Liver (tissue), 9 donors: ENCODE measurements around the gene FBXO31. TPM values are rescaled to one million over a fixed set of nuclear protein-coding genes. Genes with fewer than 3 reads are reported as not detected.

Experiments used
- DNase-seq: peaks from one replicate; pipeline ENCODE4 v3.0.0-alpha.2; 2017; ENCODE audit warnings: low spot score
- H3K27ac ChIP-seq, 2 donors: one replicate each; pipeline ENCODE4 v1.7.0; 2013; ENCODE audit warnings: inconsistent platforms in 2 of 2, low read length in 2 of 2, control low read depth in 1 of 2, low read depth in 1 of 2, mild to moderate bottlenecking in 1 of 2
- H3K27me3 ChIP-seq, 4 donors: one replicate each; pipeline versions ENCODE4 v1.6.1 to v1.7.0; 2013; ENCODE audit warnings: low read length in 3 of 4, inconsistent platforms in 1 of 4, mild to moderate bottlenecking in 1 of 4, moderate library complexity in 1 of 4; ENCODE audit not compliant: control insufficient read depth in 4 of 4, insufficient read depth in 4 of 4
- H3K36me3 ChIP-seq, 4 donors: one replicate each; pipeline versions ENCODE4 v1.6.1 to v1.7.0; 2013; ENCODE audit warnings: low read length in 3 of 4, mild to moderate bottlenecking in 3 of 4, low read depth in 1 of 4, moderate library complexity in 1 of 4; ENCODE audit not compliant: control insufficient read depth in 4 of 4, insufficient read depth in 3 of 4
- H3K4me1 ChIP-seq, 4 donors: one replicate each; pipeline versions ENCODE4 v1.6.1 to v1.7.0; 2013; ENCODE audit warnings: low read length in 3 of 4, mild to moderate bottlenecking in 3 of 4, moderate library complexity in 1 of 4; ENCODE audit not compliant: control insufficient read depth in 4 of 4, insufficient read depth in 4 of 4
- H3K4me3 ChIP-seq, 3 donors: one replicate each; pipeline versions ENCODE4 v1.6.1 to v1.7.0; 2013; ENCODE audit warnings: low read length in 3 of 3, control low read depth in 1 of 3, low read depth in 1 of 3, mild to moderate bottlenecking in 1 of 3
- H3K9ac ChIP-seq, 2 donors: one replicate each; pipeline ENCODE4 v1.7.0; 2013; ENCODE audit warnings: low read length in 2 of 2, mild to moderate bottlenecking in 2 of 2, moderate library complexity in 2 of 2, control low read depth in 1 of 2, low read depth in 1 of 2
- H3K9me3 ChIP-seq, 4 donors: one replicate each; pipeline versions ENCODE4 v1.6.1 to v1.7.0; 2013; ENCODE audit warnings: low read length in 3 of 4; ENCODE audit not compliant: control insufficient read depth in 4 of 4
- EGR1 ChIP-seq, 2 donors: IDR thresholded peaks; 2 replicates each; pipeline ENCODE4 v1.6.1; 2016 to 2018; ENCODE audit warnings: antibody characterized with exemption in 2 of 2, low read depth in 2 of 2
- FOXA1 ChIP-seq: IDR thresholded peaks from 2 replicates; pipeline ENCODE4 v1.6.1; 2016; ENCODE audit warnings: antibody characterized with exemption
- FOXA2 ChIP-seq: IDR thresholded peaks from 2 replicates; pipeline ENCODE4 v1.6.1; 2016; ENCODE audit warnings: antibody characterized with exemption
- GABPA ChIP-seq, 2 donors: IDR thresholded peaks in 1 of 2; conservative IDR thresholded peaks in 1 of 2; 2 replicates each; pipeline ENCODE4 v1.6.1; 2016; ENCODE audit warnings: antibody characterized with exemption in 2 of 2, mild to moderate bottlenecking in 1 of 2, moderate library complexity in 1 of 2
- HNF4G ChIP-seq: IDR thresholded peaks from 2 replicates; pipeline ENCODE4 v1.6.1; 2016; ENCODE audit warnings: antibody characterized with exemption
- JUND ChIP-seq, 2 donors: IDR thresholded peaks; 2 replicates each; pipeline ENCODE4 v1.6.1; 2016; ENCODE audit warnings: antibody characterized with exemption in 2 of 2
- RAD21 ChIP-seq, 2 donors: IDR thresholded peaks; 2 replicates each; pipeline ENCODE4 v1.6.1; 2016; ENCODE audit warnings: antibody characterized with exemption in 2 of 2, mild to moderate bottlenecking in 2 of 2
- RXRA ChIP-seq, 2 donors: IDR thresholded peaks; 2 replicates each; pipeline ENCODE4 v1.6.1; 2017 to 2018; ENCODE audit warnings: antibody characterized with exemption in 2 of 2, mild to moderate bottlenecking in 1 of 2
- SP1 ChIP-seq: IDR thresholded peaks from 2 replicates; pipeline ENCODE4 v1.6.1; 2018; ENCODE audit warnings: antibody characterized with exemption, mild to moderate bottlenecking
- TAF1 ChIP-seq: conservative IDR thresholded peaks from 2 replicates; pipeline ENCODE4 v1.6.1; 2016; ENCODE audit warnings: antibody characterized with exemption, mild to moderate bottlenecking
- YY1 ChIP-seq: IDR thresholded peaks from 2 replicates; pipeline ENCODE4 v1.6.1; 2016; ENCODE audit warnings: antibody characterized with exemption, mild to moderate bottlenecking
- WGBS: extraction: QIAGEN DNeasy Blood & Tissue Kit; methylation state at CpG from one replicate; pipeline ENCODE4 v1.1.7; 2013; 5-methylcytosine and 5-hydroxymethylcytosine counted together
- polyA plus RNA-seq, 2 donors: library from polyadenylated mRNA; stranded (reverse) in 1 of 2; unstranded in 1 of 2; fragments of 200-250 nt in 1 of 2; fragments of >200 nt in 1 of 2; fragmentation: Nextera tagmentation in 1 of 2; extraction: Ambion mirVana in 1 of 2; gene quantifications; one replicate each; pipeline versions ENCODE4 v1.2.1 to v1.2.3, GENCODE V29; 2013 to 2015
- total RNA-seq, 2 donors: library from RNA; depleted of rRNA; stranded (reverse); fragments of >200 nt; gene quantifications; one replicate each; pipeline ENCODE4 v1.2.3, GENCODE V29; 2014
- TF ChIP-seq, protein P1 (sequence below): IDR thresholded peaks from 2 replicates; pipeline ENCODE4 v1.6.1; 2016; ENCODE audit warnings: antibody characterized with exemption
- TF ChIP-seq, protein P2 (sequence below): fragments of 150-350 bp; IDR thresholded peaks from 2 replicates; pipeline ENCODE4 v1.5.1; 2017; ENCODE audit warnings: improper control_type of control experiment, low read depth, low read length; ENCODE audit not compliant: missing input control
- TF ChIP-seq, protein P3 (sequence below): IDR thresholded peaks from 2 replicates; pipeline ENCODE4 v1.6.1; 2016; ENCODE audit warnings: antibody characterized with exemption
- TF ChIP-seq, protein P4 (sequence below): IDR thresholded peaks from 2 replicates; pipeline ENCODE4 v1.6.1; 2016; ENCODE audit warnings: antibody characterized with exemption, mild to moderate bottlenecking
- TF ChIP-seq, protein P5 (sequence below): IDR thresholded peaks from 2 replicates; pipeline ENCODE4 v1.6.1; 2016; ENCODE audit warnings: antibody characterized with exemption
- donor health status: healthy.
- donor health status: healthy.
- donor health status: healthy.
- donor health status: healthy.
- donor health status: healthy.

Gene FBXO31
- total and polyA plus RNA-seq, 4 donors = 13.2 to 30.3 (median 18.1) TPM

DNA sequence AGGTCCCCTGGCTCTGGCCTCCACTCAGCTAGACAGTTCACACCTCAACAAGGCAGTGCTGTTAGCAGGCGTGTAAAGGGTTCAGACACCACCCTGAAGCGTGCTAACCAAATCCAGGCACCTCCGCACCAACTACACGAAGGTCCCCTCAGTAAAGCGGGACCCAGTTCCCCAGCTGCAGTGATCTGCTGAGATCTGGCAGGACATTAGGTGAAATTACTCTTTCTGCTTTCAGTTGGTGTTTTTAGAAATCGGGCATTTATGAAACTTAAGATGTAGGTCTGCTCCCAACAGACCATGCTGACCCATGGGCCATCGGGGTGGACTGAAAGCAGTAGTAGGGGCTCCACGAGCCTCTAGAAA, 27.1 kb downstream of the FBXO31 start (continued):
- no peak for TF ChIP-seq GABPA (IDR thresholded peaks at IDR 0.05 in 1 of 2, conservative IDR thresholded peaks at IDR 0.05 in 1 of 2)

DNA sequence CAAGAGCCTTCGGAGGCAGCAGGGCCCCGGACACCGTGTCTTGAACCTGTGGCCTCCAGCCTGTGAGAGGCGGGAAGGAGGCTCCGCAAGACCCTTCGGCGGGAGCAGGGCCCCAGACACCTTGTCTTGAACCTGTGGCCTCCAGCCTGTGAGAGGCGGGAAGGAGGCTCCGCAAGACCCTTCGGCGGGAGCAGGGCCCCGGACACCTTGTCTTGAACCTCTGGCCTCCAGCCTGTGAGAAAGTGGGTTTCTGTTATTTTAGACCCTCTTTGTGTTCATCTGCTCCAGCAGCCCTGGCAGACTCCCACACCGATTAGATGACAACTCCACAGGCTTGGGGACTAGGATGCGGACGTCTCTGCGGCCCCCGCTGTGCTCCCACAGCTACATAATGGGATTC, 30.0 kb downstream of the FBXO31 start:
- Histone ChIP-seq H3K4me3 (no peak overlapping the region), H3K27ac (no peak overlapping the region), H3K9ac (no peak overlapping the region), H3K4me1 (peaks cover 0 to 2% (median 0%) of the 10 kb centered on the region in 4 donors), H3K27me3 (no peaks in the 10 kb centered on the region), H3K9me3 (no peaks in the 10 kb centered on the region), H3K36me3 (peaks cover 0 to 25% (median 16%) of the 10 kb centered on the region in 4 donors)
- DNase-seq = no peak
- 97% methylated on average over 17 of the region's 17 CpGs for WGBS
- no peak for TF ChIP-seq FOXA2
- TF ChIP-seq FOXA1 = no peak
- TF ChIP-seq YY1 = no peak
- TF ChIP-seq, protein P1, sequence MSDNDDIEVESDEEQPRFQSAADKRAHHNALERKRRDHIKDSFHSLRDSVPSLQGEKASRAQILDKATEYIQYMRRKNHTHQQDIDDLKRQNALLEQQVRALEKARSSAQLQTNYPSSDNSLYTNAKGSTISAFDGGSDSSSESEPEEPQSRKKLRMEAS = no peak
- TF ChIP-seq GABPA (IDR thresholded peaks at IDR 0.05 in 1 of 2, conservative IDR thresholded peaks at IDR 0.05 in 1 of 2) = no peak
- TF ChIP-seq, protein P2, sequence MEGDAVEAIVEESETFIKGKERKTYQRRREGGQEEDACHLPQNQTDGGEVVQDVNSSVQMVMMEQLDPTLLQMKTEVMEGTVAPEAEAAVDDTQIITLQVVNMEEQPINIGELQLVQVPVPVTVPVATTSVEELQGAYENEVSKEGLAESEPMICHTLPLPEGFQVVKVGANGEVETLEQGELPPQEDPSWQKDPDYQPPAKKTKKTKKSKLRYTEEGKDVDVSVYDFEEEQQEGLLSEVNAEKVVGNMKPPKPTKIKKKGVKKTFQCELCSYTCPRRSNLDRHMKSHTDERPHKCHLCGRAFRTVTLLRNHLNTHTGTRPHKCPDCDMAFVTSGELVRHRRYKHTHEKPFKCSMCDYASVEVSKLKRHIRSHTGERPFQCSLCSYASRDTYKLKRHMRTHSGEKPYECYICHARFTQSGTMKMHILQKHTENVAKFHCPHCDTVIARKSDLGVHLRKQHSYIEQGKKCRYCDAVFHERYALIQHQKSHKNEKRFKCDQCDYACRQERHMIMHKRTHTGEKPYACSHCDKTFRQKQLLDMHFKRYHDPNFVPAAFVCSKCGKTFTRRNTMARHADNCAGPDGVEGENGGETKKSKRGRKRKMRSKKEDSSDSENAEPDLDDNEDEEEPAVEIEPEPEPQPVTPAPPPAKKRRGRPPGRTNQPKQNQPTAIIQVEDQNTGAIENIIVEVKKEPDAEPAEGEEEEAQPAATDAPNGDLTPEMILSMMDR = no peak
- TF ChIP-seq JUND (IDR thresholded peaks at IDR 0.05) = no peak
- no peak for TF ChIP-seq RAD21 (IDR thresholded peaks at IDR 0.05)
- no peak for TF ChIP-seq TAF1
- TF ChIP-seq RXRA (IDR thresholded peaks at IDR 0.05) = no peak

DNA sequence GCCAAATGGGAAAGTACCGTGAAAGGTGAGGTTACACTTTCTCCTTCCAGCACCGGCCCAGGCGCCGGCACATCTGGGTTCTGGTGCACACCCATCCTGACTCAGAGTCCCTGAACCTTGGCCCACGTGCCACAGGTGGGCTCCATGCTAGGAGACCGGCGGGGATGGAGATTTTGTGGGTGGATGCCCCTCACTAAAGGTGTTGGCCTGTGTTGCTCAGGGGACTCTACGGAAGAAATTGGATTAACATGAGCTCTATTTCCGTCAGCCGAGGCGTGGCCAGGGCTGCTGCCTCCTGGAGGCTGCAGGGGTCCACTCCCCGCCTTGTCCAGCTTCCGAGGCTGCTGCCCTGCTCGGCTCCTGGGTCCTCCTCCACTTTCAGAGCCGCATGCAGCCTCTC, 30.8 kb downstream of the FBXO31 start:
- Histone ChIP-seq H3K4me1 (peaks cover 0 to 2% (median 0%) of the 10 kb centered on the region in 4 donors), H3K9ac (no peak overlapping the region), H3K27ac (no peak overlapping the region), H3K4me3 (no peak overlapping the region), H3K27me3 (no peaks in the 10 kb centered on the region), H3K9me3 (no peaks in the 10 kb centered on the region), H3K36me3 (peaks cover 0 to 22% (median 9%) of the 10 kb centered on the region in 4 donors)
- WGBS = 94% methylated on average over 15 of the region's 15 CpGs
- DNase-seq = no peak
- TF ChIP-seq, protein P3, sequence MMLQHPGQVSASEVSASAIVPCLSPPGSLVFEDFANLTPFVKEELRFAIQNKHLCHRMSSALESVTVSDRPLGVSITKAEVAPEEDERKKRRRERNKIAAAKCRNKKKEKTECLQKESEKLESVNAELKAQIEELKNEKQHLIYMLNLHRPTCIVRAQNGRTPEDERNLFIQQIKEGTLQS = no peak
- TF ChIP-seq TAF1 (no peak), FOXA1 (no peak), EGR1 (IDR thresholded peaks at IDR 0.05; ENCODE audit: low read depth in 2 of 2) (no peak), SP1 (no peak), RXRA (IDR thresholded peaks at IDR 0.05) (no peak), HNF4G (no peak), JUND (IDR thresholded peaks at IDR 0.05) (no peak), FOXA2 (no peak)
- TF ChIP-seq, protein P2 = no peak
- TF ChIP-seq, protein P4, sequence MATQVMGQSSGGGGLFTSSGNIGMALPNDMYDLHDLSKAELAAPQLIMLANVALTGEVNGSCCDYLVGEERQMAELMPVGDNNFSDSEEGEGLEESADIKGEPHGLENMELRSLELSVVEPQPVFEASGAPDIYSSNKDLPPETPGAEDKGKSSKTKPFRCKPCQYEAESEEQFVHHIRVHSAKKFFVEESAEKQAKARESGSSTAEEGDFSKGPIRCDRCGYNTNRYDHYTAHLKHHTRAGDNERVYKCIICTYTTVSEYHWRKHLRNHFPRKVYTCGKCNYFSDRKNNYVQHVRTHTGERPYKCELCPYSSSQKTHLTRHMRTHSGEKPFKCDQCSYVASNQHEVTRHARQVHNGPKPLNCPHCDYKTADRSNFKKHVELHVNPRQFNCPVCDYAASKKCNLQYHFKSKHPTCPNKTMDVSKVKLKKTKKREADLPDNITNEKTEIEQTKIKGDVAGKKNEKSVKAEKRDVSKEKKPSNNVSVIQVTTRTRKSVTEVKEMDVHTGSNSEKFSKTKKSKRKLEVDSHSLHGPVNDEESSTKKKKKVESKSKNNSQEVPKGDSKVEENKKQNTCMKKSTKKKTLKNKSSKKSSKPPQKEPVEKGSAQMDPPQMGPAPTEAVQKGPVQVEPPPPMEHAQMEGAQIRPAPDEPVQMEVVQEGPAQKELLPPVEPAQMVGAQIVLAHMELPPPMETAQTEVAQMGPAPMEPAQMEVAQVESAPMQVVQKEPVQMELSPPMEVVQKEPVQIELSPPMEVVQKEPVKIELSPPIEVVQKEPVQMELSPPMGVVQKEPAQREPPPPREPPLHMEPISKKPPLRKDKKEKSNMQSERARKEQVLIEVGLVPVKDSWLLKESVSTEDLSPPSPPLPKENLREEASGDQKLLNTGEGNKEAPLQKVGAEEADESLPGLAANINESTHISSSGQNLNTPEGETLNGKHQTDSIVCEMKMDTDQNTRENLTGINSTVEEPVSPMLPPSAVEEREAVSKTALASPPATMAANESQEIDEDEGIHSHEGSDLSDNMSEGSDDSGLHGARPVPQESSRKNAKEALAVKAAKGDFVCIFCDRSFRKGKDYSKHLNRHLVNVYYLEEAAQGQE = no peak
- TF ChIP-seq, protein P5, sequence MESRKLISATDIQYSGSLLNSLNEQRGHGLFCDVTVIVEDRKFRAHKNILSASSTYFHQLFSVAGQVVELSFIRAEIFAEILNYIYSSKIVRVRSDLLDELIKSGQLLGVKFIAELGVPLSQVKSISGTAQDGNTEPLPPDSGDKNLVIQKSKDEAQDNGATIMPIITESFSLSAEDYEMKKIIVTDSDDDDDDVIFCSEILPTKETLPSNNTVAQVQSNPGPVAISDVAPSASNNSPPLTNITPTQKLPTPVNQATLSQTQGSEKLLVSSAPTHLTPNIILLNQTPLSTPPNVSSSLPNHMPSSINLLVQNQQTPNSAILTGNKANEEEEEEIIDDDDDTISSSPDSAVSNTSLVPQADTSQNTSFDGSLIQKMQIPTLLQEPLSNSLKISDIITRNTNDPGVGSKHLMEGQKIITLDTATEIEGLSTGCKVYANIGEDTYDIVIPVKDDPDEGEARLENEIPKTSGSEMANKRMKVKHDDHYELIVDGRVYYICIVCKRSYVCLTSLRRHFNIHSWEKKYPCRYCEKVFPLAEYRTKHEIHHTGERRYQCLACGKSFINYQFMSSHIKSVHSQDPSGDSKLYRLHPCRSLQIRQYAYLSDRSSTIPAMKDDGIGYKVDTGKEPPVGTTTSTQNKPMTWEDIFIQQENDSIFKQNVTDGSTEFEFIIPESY = no peak
